Sigmoid colon (tissue), 7 donors: ENCODE data around the gene TLCD2. TPM values are rescaled to one million over a fixed set of nuclear protein-coding genes. Genes with fewer than 3 reads are reported as not detected.
"Not testable (repeated sequence)": the region's sequence is repeated elsewhere in the genome, so short reads cannot be mapped to it uniquely, and the experiment has no call there.

Experiments
- DNase-seq: peaks from one replicate; pipeline ENCODE4 v3.0.0-alpha.2; 2019
- H3K27ac ChIP-seq, 4 donors: fragments of 200-600 bp; sonication (generic); one replicate each; pipeline ENCODE4 v1.5.1; 2016 to 2019; ENCODE audit warnings: mild to moderate bottlenecking in 1 of 4
- H3K27me3 ChIP-seq, 3 donors: fragments of 200-600 bp; sonication (generic); one replicate each; pipeline ENCODE4 v1.5.1; 2019; ENCODE audit warnings: mild to moderate bottlenecking in 1 of 3
- H3K36me3 ChIP-seq, 4 donors: fragments of 200-600 bp; sonication (generic); one replicate each; pipeline ENCODE4 v1.5.1; 2016 to 2019
- H3K4me1 ChIP-seq, 4 donors: fragments of 200-600 bp; sonication (generic); one replicate each; pipeline ENCODE4 v1.5.1; 2017 to 2019
- H3K4me3 ChIP-seq, 4 donors: fragments of 200-600 bp; sonication (generic); one replicate each; pipeline ENCODE4 v1.5.1; 2017 to 2019; ENCODE audit warnings: mild to moderate bottlenecking in 2 of 4, moderate library complexity in 1 of 4
- H3K9me3 ChIP-seq, 4 donors: fragments of 200-600 bp in 3 of 4; sonication (generic) in 3 of 4; one replicate each; pipeline versions ENCODE4 v1.5.1 to v1.6.1; 2013 to 2019
- EP300 ChIP-seq, 4 donors: sonication (generic); formaldehyde crosslinking; IDR thresholded peaks; one replicate each; pipeline ENCODE4 v1.6.1; 2017; ENCODE audit warnings: antibody characterized with exemption in 4 of 4
- POLR2A ChIP-seq, 2 donors: fragments of 450-650 bp; IDR thresholded peaks; one replicate each; pipeline ENCODE4 v1.6.1; 2016; ENCODE audit warnings: antibody characterized with exemption in 2 of 2, mild to moderate bottlenecking in 2 of 2, moderate library complexity in 2 of 2
- POLR2AphosphoS5 ChIP-seq, 4 donors: sonication (generic); formaldehyde crosslinking; IDR thresholded peaks; one replicate each; pipeline ENCODE4 v1.6.1; 2017; ENCODE audit warnings: antibody characterized with exemption in 4 of 4
- WGBS, 2 donors: extraction: QIAGEN DNeasy Blood & Tissue Kit; methylation state at CpG; one replicate each; pipeline ENCODE4 v1.1.7; 2013; 5-methylcytosine and 5-hydroxymethylcytosine counted together
- intact Hi-C: fragments of 100-400 bp; cut with DNase I; formaldehyde crosslinking; loops from one replicate; pipeline ENCODE4 v1.15.1; 2023
- polyA plus RNA-seq, 3 donors: library from polyadenylated mRNA; stranded (reverse); fragments of 200-250 nt; gene quantifications; one replicate each; pipeline ENCODE4 v1.2.3, GENCODE V29; 2013
- total RNA-seq, 4 donors: library from RNA; depleted of rRNA; stranded (reverse); fragments of >200 nt; gene quantifications; one replicate each; pipeline ENCODE4 v1.1.0, GENCODE V29; 2016
- TF ChIP-seq, protein P1 (sequence below), 4 experiments: fragments of 450-650 bp in 3 of 4; fragments of 200-600 bp in 1 of 4; IDR thresholded peaks; one replicate each; pipeline ENCODE4 v1.5.1; 2016 to 2019; ENCODE audit warnings: antibody characterized with exemption in 4 of 4, mild to moderate bottlenecking in 3 of 4, moderate library complexity in 2 of 4
- donor health status: healthy with polysubstance abuse.
- donor health status: Bipolar disorder and iron deficiency.
- donor health status: healthy.

Gene TLCD2
- total and polyA plus RNA-seq, 7 donors = 2.6 to 23.2 (median 5.4) TPM

DNA sequence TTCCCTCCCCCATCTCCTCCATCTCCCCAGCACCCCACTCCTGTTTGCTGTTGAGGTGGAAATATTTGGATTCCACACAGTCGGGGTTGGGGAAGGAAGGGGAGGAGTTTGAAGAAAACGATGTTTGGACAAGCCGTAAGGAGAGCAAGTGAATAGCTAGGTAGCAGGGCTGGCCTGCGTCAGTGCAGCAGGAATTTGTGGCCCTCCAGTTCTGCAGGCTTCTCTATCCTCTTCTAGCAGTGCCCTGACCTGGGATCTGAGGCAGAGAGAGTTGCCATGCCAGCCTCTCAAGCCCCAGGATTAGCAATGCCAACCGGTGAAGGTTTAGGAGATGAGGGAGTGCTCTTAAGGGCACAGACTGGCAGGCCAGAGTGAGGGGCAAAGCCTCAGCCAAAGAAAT lies 12.5 kb downstream of the TLCD2 start:
- Histone ChIP-seq H3K4me1 (no peaks in the 10 kb centered on the region), H3K4me3 (no peak overlapping the region), H3K9me3 (no peaks in the 10 kb centered on the region), H3K27me3 (no peaks in the 10 kb centered on the region), H3K27ac (no peak overlapping the region), H3K36me3 (no peaks in the 10 kb centered on the region)
- intact Hi-C loops = no loop called here
- WGBS, 2 donors = 40 to 48% methylated on average over 5 of the region's 5 CpGs
- no peak for TF ChIP-seq POLR2A (IDR thresholded peaks at IDR 0.05)
- TF ChIP-seq, protein P1, sequence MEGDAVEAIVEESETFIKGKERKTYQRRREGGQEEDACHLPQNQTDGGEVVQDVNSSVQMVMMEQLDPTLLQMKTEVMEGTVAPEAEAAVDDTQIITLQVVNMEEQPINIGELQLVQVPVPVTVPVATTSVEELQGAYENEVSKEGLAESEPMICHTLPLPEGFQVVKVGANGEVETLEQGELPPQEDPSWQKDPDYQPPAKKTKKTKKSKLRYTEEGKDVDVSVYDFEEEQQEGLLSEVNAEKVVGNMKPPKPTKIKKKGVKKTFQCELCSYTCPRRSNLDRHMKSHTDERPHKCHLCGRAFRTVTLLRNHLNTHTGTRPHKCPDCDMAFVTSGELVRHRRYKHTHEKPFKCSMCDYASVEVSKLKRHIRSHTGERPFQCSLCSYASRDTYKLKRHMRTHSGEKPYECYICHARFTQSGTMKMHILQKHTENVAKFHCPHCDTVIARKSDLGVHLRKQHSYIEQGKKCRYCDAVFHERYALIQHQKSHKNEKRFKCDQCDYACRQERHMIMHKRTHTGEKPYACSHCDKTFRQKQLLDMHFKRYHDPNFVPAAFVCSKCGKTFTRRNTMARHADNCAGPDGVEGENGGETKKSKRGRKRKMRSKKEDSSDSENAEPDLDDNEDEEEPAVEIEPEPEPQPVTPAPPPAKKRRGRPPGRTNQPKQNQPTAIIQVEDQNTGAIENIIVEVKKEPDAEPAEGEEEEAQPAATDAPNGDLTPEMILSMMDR (IDR thresholded peaks at IDR 0.05) = no peak
- no peak for TF ChIP-seq EP300 (IDR thresholded peaks at IDR 0.05)
- no peak for TF ChIP-seq POLR2AphosphoS5 (IDR thresholded peaks at IDR 0.05)
- no peak for DNase-seq

DNA sequence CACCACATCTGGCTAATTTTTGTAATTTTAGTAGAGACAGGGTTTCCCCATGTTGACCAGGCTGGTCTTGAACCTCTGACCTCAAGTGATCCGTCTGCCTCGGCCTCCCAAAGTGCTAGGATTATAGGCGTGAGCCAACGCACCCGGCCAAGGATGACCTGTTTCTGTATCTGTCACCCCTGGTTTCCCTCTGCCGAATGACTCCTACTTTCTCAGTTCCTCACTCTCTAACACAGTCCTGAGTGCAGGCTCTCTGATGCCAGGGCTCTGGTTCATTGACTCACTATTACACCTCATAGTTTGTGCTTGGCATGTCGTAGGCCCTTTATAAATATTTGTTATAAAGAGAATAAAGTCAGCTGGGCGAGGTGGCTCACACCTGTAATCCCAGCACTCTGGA lies 14.8 kb downstream of the TLCD2 start:
- Histone ChIP-seq H3K4me3 (no peak overlapping the region), H3K27ac (no peak overlapping the region), H3K9me3 (no peaks in the 10 kb centered on the region), H3K4me1 (no peaks in the 10 kb centered on the region), H3K36me3 (no peaks in the 10 kb centered on the region), H3K27me3 (no peaks in the 10 kb centered on the region)
- intact Hi-C loops = no loop called here
- TF ChIP-seq, protein P1 (IDR thresholded peaks at IDR 0.05) = no peak
- TF ChIP-seq POLR2A (IDR thresholded peaks at IDR 0.05) (no peak), POLR2AphosphoS5 (IDR thresholded peaks at IDR 0.05) (no peak), EP300 (IDR thresholded peaks at IDR 0.05) (no peak)
- DNase-seq = no peak
- WGBS, 2 donors = 86 to 87% methylated on average over 8 of the region's 8 CpGs

DNA sequence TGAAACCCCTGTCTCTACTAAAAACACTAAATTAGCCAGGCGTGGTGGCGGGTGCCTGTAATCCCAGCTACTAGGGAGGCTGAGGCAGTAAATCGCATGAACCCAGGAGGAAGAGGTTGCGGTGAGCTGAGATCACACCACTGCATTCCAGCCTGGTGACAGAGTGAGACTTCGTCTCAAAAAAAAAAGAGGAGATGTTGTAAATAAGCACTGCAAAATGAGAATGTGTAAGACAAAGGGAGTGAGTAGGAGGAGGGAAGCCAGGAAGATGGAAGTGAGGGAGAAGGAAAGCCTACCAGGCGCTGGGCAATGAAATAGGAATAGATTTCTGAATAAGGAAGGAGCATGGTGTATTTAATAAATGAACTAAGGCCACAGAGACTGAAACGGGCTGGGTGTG lies 16.8 kb downstream of the TLCD2 start:
- DNase-seq = no peak
- TF ChIP-seq POLR2A (IDR thresholded peaks at IDR 0.05) = no peak
- no peak for TF ChIP-seq EP300 (IDR thresholded peaks at IDR 0.05)
- TF ChIP-seq, protein P1 (IDR thresholded peaks at IDR 0.05) = no peak
- no peak for TF ChIP-seq POLR2AphosphoS5 (IDR thresholded peaks at IDR 0.05)
- Histone ChIP-seq H3K4me1 (no peaks in the 10 kb centered on the region), H3K4me3 (no peak overlapping the region), H3K27ac (no peak overlapping the region), H3K27me3 (no peaks in the 10 kb centered on the region), H3K9me3 (no peaks in the 10 kb centered on the region), H3K36me3 (no peaks in the 10 kb centered on the region)
- 87 to 91% methylated on average over 7 of the region's 7 CpGs for WGBS, 2 donors
- intact Hi-C loops = no loop called here

DNA sequence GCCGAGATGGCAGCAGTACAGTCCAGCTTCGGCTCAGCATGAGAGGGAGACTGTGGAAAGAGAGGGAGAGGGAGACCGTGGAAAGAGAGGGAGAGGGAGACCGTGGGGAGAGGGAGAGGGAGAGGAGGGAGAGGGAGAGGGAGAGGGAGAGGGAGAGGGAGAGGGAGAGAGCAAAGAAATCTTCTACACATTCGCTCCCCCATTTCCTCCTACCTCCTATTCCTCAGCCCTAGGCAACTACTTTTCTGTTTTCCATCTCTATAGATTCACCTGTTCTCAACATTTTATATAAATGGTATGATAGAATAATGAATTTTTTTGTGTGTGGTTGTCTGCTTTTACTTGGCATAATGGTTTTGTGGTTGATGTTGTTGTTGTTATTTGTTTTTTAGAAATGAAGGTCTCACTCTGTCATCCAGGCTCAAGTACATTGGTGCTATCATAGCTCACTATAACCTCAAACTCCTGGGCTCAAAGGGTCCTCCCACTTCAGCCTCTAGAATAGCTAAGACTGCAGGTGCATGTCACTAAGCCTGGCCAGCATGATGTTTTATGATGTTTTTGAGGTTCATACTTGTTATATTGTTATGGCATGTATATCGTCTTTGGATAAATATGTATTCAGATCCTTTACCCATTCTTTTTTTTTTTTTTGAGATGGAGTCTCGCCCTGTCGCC lies 19.5 kb downstream of the TLCD2 start:
- 87 to 92% methylated on average over 6 to 8 of the region's 8 CpGs for WGBS, 2 donors
- Histone ChIP-seq H3K4me1 (peaks cover 0 to under 1% (median 0%) of the 10 kb centered on the region in 4 donors), H3K36me3 (no peaks in the 10 kb centered on the region), H3K9me3 (no peaks in the 10 kb centered on the region), H3K4me3 (no peak overlapping the region), H3K27ac (no peak overlapping the region), H3K27me3 (no peaks in the 10 kb centered on the region)
- DNase-seq = no peak
- intact Hi-C loops = no loop called here
- TF ChIP-seq, protein P1 (IDR thresholded peaks at IDR 0.05) = no peak
- no peak for TF ChIP-seq EP300 (IDR thresholded peaks at IDR 0.05)
- TF ChIP-seq POLR2AphosphoS5 (IDR thresholded peaks at IDR 0.05) = no peak
- TF ChIP-seq POLR2A (IDR thresholded peaks at IDR 0.05) = no peak

DNA sequence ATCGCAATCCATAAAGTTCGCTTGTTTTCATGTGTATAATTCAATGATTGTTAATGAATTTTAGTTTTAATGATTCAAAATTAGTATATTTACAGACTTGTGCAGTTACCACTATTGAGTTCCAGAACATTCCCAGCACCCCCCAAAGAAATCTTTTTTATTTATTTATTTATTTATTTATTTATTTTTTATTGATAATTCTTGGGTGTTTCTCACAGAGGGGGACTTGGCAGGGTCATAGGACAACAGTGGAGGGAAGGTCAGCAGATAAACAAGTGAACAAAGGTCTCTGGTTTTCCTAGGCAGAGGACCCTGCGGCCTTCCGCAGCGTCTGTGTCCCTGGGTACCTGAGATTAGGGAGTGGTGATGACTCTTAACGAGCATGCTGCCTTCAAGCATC lies 21.8 kb downstream of the TLCD2 start:
- DNase-seq, intact Hi-C loops, H3K9me3 ChIP-seq, H3K27me3 ChIP-seq, H3K27ac ChIP-seq, H3K36me3 ChIP-seq, H3K4me3 ChIP-seq: not testable (repeated sequence)
- peaks cover 0 to 13% (median 11%) of the 10 kb centered on the region in 4 donors for H3K4me1 ChIP-seq
- 81 to 89% methylated on average over 6 of the region's 6 CpGs for WGBS, 2 donors
